Measurements from ENCODE around the gene TEX29. TPM values are rescaled to one million over a fixed set of nuclear protein-coding genes. Genes with fewer than 3 reads are reported as not detected.

TEX29 gene
- total RNA-seq, 1 experiment from 2014 or later, result not detected

DNA sequence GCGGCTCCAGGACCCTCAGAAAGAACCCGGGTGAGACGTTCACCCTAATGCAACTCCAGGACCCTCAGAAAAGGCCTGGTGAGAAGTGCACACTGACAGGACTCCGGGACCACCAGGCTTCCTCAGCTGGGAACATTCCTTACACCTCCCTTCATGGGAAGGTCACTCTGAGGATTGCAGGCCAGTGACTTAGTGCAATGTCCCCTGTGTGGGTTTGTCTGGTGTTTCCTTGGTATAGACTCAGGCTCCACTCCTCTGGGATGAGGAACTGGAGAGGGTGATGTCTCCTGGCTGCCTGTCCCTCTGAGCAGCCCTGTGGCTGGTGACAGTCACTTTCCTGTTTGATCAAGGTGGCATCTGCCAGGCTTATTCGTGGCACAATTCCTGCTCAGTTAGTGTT is 49.7 kb downstream of the TEX29 start:
- Histone ChIP-seq H3K9me3 (no peaks in the 10 kb centered on the region; the same call in 1 of the 2 replicates), H3K4me1 (no peaks in the 10 kb centered on the region), H3K4me3 (ENCODE audit: low read depth, low read length) (no peak overlapping the region), H3K36me3 (ENCODE audit: control insufficient read depth, insufficient read depth, low read length) (no peaks in the 10 kb centered on the region), H3K27me3 (replicated peaks; ENCODE audit: control insufficient read depth, insufficient read depth, low read length) (no peaks in the 10 kb centered on the region)
- POLR2A ChIA-PET, result no interaction called here
- Mint-ChIP-seq H3K36me3 (ENCODE audit: insufficient read depth, unreplicated experiment) (no peaks in the 10 kb centered on the region), H3K27me3 (ENCODE audit: insufficient read depth, unreplicated experiment) (peaks cover 26% of the 10 kb centered on the region), H3K9me3 (ENCODE audit: unreplicated experiment) (no peaks in the 10 kb centered on the region), H3K27ac (ENCODE audit: unreplicated experiment) (no peak overlapping the region), H3K4me1 (ENCODE audit: low read depth, unreplicated experiment) (no peaks in the 10 kb centered on the region), H3K4me3 (ENCODE audit: unreplicated experiment) (no peak overlapping the region)
- no TSS peak for BruUV-seq (replicated peaks)
- no peak for DNase-seq
- CTCF ChIA-PET, result no interaction called here
- intact Hi-C loops (cut with micrococcal nuclease; ENCODE audit: unreplicated experiment), result no loop called here
- TF ChIP-seq, protein P1, sequence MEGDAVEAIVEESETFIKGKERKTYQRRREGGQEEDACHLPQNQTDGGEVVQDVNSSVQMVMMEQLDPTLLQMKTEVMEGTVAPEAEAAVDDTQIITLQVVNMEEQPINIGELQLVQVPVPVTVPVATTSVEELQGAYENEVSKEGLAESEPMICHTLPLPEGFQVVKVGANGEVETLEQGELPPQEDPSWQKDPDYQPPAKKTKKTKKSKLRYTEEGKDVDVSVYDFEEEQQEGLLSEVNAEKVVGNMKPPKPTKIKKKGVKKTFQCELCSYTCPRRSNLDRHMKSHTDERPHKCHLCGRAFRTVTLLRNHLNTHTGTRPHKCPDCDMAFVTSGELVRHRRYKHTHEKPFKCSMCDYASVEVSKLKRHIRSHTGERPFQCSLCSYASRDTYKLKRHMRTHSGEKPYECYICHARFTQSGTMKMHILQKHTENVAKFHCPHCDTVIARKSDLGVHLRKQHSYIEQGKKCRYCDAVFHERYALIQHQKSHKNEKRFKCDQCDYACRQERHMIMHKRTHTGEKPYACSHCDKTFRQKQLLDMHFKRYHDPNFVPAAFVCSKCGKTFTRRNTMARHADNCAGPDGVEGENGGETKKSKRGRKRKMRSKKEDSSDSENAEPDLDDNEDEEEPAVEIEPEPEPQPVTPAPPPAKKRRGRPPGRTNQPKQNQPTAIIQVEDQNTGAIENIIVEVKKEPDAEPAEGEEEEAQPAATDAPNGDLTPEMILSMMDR (IDR thresholded peaks at IDR 0.05; ENCODE audit: insufficient read depth in 1 of 2, low read depth in 1 of 2, low read length in 1 of 2, severe bottlenecking in 1 of 2, unreplicated experiment in 1 of 2), result no peak

GRCh38 chr13:111370570-111371535 is 50.4 kb downstream of the TEX29 start:
- Mint-ChIP-seq H3K4me3 (ENCODE audit: unreplicated experiment) (no peak overlapping the region), H3K9me3 (ENCODE audit: unreplicated experiment) (no peaks in the 10 kb centered on the region), H3K36me3 (ENCODE audit: insufficient read depth, unreplicated experiment) (no peaks in the 10 kb centered on the region), H3K27ac (ENCODE audit: unreplicated experiment) (no peak overlapping the region), H3K27me3 (ENCODE audit: insufficient read depth, unreplicated experiment) (peaks cover 23% of the 10 kb centered on the region), H3K4me1 (ENCODE audit: low read depth, unreplicated experiment) (no peaks in the 10 kb centered on the region)
- H3K4me1 ChIP-seq, result no peaks in the 10 kb centered on the region
- POLR2A ChIA-PET, result no interaction called here
- no TSS peak for BruUV-seq (replicated peaks)
- no peaks in the 10 kb centered on the region; the same call in 1 of the 2 replicates for H3K9me3 ChIP-seq
- CTCF ChIA-PET, result no interaction called here
- H3K4me3 ChIP-seq (ENCODE audit: low read depth, low read length), result no peak overlapping the region
- TF ChIP-seq, protein P1 (IDR thresholded peaks at IDR 0.05; ENCODE audit: insufficient read depth in 1 of 2, low read depth in 1 of 2, low read length in 1 of 2, severe bottlenecking in 1 of 2, unreplicated experiment in 1 of 2), result no peak
- intact Hi-C loops (cut with micrococcal nuclease; ENCODE audit: unreplicated experiment), result no loop called here
- no peak for DNase-seq
- H3K36me3 ChIP-seq (ENCODE audit: control insufficient read depth, insufficient read depth, low read length), result no peaks in the 10 kb centered on the region
- H3K27me3 ChIP-seq (replicated peaks; ENCODE audit: control insufficient read depth, insufficient read depth, low read length), result no peaks in the 10 kb centered on the region

DNA sequence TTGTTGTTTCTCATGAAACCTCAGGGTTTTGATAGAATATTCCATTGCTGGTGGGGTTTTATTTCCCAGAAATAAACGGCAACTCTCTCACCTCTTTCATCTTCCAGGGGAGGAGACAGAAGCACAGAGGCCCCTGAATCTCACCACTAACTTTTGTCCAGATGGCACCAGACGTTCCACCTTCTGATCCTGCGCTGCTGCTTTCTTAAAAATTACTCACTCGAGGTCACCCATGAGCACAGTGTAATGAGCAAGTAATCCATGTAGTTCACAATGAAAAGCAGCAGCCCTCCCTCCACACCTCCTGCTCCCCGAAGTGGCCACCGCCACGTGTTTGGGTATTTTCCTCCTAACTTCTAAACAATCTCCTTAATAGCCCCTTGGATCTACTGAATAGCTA is 51.3 kb downstream of the TEX29 start:
- Histone ChIP-seq H3K9me3 (no peaks in the 10 kb centered on the region; the same call in 1 of the 2 replicates), H3K27me3 (replicated peaks; ENCODE audit: control insufficient read depth, insufficient read depth, low read length) (no peaks in the 10 kb centered on the region), H3K36me3 (ENCODE audit: control insufficient read depth, insufficient read depth, low read length) (no peaks in the 10 kb centered on the region), H3K4me3 (ENCODE audit: low read depth, low read length) (no peak overlapping the region), H3K4me1 (no peaks in the 10 kb centered on the region)
- ChIA-PET POLR2A (no interaction called here), CTCF (no interaction called here)
- no peaks in the 10 kb centered on the region for H3K4me1 Mint-ChIP-seq (ENCODE audit: low read depth, unreplicated experiment)
- no peaks in the 10 kb centered on the region for H3K9me3 Mint-ChIP-seq (ENCODE audit: unreplicated experiment)
- H3K27me3 Mint-ChIP-seq (ENCODE audit: insufficient read depth, unreplicated experiment), result peaks cover 17% of the 10 kb centered on the region
- no TSS peak for BruUV-seq (replicated peaks)
- H3K36me3 Mint-ChIP-seq (ENCODE audit: insufficient read depth, unreplicated experiment), result no peaks in the 10 kb centered on the region
- no peak overlapping the region for H3K4me3 Mint-ChIP-seq (ENCODE audit: unreplicated experiment)
- intact Hi-C loops (cut with micrococcal nuclease; ENCODE audit: unreplicated experiment), result no loop called here
- H3K27ac Mint-ChIP-seq (ENCODE audit: unreplicated experiment), result no peak overlapping the region
- TF ChIP-seq, protein P1 (IDR thresholded peaks at IDR 0.05; ENCODE audit: insufficient read depth in 1 of 2, low read depth in 1 of 2, low read length in 1 of 2, severe bottlenecking in 1 of 2, unreplicated experiment in 1 of 2), result no peak
- DNase-seq, result no peak
